ENCODE data around the gene ZNF638. TPM values are rescaled to one million over a fixed set of nuclear protein-coding genes. Genes with fewer than 3 reads are reported as not detected.

Gene ZNF638
- total RNA-seq, 4 donors from 2014 or later = 195 to 326 (median 252) TPM

GRCh38 chr2:71476495-71476894 is 144.9 kb downstream of the ZNF638 start:
- TF ChIP-seq POLR2A (IDR thresholded peaks at IDR 0.05) = no peak
- no peak for TF ChIP-seq CTCF (IDR thresholded peaks at IDR 0.05)
- Histone ChIP-seq H3K27me3 (no peaks in the 10 kb centered on the region), H3K9me3 (no peaks in the 10 kb centered on the region), H3K4me3 (no peak overlapping the region), H3K4me1 (no peaks in the 10 kb centered on the region), H3K36me3 (no peaks in the 10 kb centered on the region), H3K27ac (no peak overlapping the region)
- intact Hi-C loops (cut with DNase I; ENCODE audit: low total_unique reads) = no loop called here
- DNase-seq = no peak

GRCh38 chr2:71477231-71477691 is 145.7 kb downstream of the ZNF638 start:
- Histone ChIP-seq H3K36me3 (no peaks in the 10 kb centered on the region), H3K27me3 (no peaks in the 10 kb centered on the region), H3K27ac (no peak overlapping the region), H3K4me3 (no peak overlapping the region), H3K4me1 (no peaks in the 10 kb centered on the region), H3K9me3 (no peaks in the 10 kb centered on the region)
- intact Hi-C loops (cut with DNase I; ENCODE audit: low total_unique reads) = no loop called here
- TF ChIP-seq POLR2A (IDR thresholded peaks at IDR 0.05) = no peak
- no peak for TF ChIP-seq CTCF (IDR thresholded peaks at IDR 0.05)
- DNase-seq = no peak

GRCh38 chr2:71478806-71479205 is 147.2 kb downstream of the ZNF638 start:
- Histone ChIP-seq H3K4me3 (no peak overlapping the region), H3K27me3 (no peaks in the 10 kb centered on the region), H3K9me3 (no peaks in the 10 kb centered on the region), H3K27ac (no peak overlapping the region), H3K4me1 (no peaks in the 10 kb centered on the region), H3K36me3 (no peaks in the 10 kb centered on the region)
- no peak for DNase-seq
- TF ChIP-seq CTCF (IDR thresholded peaks at IDR 0.05) = no peak
- TF ChIP-seq POLR2A (IDR thresholded peaks at IDR 0.05) = no peak
- intact Hi-C loops (cut with DNase I; ENCODE audit: low total_unique reads) = no loop called here

GRCh38 chr2:71479261-71479660 is 147.7 kb downstream of the ZNF638 start:
- Histone ChIP-seq H3K36me3 (no peaks in the 10 kb centered on the region), H3K4me1 (no peaks in the 10 kb centered on the region), H3K4me3 (no peak overlapping the region), H3K27me3 (no peaks in the 10 kb centered on the region), H3K27ac (no peak overlapping the region), H3K9me3 (no peaks in the 10 kb centered on the region)
- intact Hi-C loops (cut with DNase I; ENCODE audit: low total_unique reads) = no loop called here
- DNase-seq = no peak
- TF ChIP-seq POLR2A (IDR thresholded peaks at IDR 0.05) = no peak
- no peak for TF ChIP-seq CTCF (IDR thresholded peaks at IDR 0.05)

- Histone ChIP-seq H3K36me3 (no peaks in the 10 kb centered on the region), H3K4me1 (no peaks in the 10 kb centered on the region), H3K4me3 (no peak overlapping the region), H3K27ac (no peak overlapping the region), H3K9me3 (no peaks in the 10 kb centered on the region), H3K27me3 (no peaks in the 10 kb centered on the region)
- DNase-seq = no peak
- intact Hi-C loops (cut with DNase I; ENCODE audit: low total_unique reads) = no loop called here
- TF ChIP-seq POLR2A (IDR thresholded peaks at IDR 0.05) = no peak
- TF ChIP-seq CTCF (IDR thresholded peaks at IDR 0.05) = no peak
Observed at GRCh38 chr2:71481111-71481510, 149.5 kb downstream of the ZNF638 start.
